ENCODE data around the gene ITGB5. TPM values are rescaled to one million over a fixed set of nuclear protein-coding genes. Genes with fewer than 3 reads are reported as not detected.

ITGB5 gene
- total RNA-seq, 4 donors from 2014 or later = 155 to 452 (median 234) TPM

DNA sequence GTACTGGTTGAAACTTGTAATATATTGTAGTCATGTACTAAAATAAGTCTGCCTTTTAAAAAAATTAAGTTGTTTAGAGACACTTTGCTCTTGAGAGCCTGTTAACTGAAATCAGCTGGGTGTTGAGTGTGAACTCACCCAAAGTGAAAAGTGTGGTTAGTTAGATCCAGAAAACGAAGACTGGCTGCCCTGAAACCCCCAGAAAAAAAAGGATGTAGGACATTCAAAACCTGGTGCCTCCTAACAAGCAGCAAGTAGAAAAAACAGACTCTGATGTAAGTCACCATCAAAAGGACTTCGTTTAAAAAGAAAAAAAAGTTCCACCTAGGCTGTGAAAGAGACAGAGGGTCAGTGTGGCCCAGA is 116.1 kb downstream of the ITGB5 start:
- DNase-seq (ENCODE audit: low spot score) (no peak), ATAC-seq (ENCODE audit: low FRiP score) (no peak)
- no peak for TF ChIP-seq CTCF (IDR thresholded peaks at IDR 0.05)

- no peak for ATAC-seq (ENCODE audit: low FRiP score)
- no peak for DNase-seq (ENCODE audit: low spot score)
- TF ChIP-seq CTCF (IDR thresholded peaks at IDR 0.05) = no peak
Measured at GRCh38 chr3:124770336-124771082, 116.7 kb downstream of the ITGB5 start.

GRCh38 chr3:124769462-124769861 is 117.7 kb downstream of the ITGB5 start:
- TF ChIP-seq CTCF (IDR thresholded peaks at IDR 0.05) = no peak
- ATAC-seq (ENCODE audit: low FRiP score) = no peak
- no peak for DNase-seq (ENCODE audit: low spot score)

DNA sequence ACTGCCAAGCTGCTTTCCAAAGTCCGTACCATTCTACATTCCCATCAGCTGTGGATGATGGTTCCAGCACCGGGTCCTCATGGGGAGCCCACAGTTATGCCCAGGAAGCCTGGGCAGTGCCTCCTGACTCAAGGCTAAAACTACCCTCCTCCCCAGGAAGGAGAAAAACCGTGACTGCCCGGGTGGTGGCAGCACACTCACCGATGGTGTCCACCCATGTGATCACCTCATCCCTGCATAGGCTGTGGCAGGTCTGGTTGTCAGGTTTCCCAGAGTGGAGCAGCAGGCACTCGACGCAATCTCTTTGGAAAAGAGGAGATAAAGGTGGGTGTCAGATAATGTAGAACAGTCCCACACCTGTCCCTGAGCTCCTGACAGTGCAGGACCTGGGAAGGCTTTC is 118.4 kb downstream of the ITGB5 start:
- no peak for ATAC-seq (ENCODE audit: low FRiP score)
- TF ChIP-seq CTCF (IDR thresholded peaks at IDR 0.05) = no peak
- no peak for DNase-seq (ENCODE audit: low spot score)

GRCh38 chr3:124767691-124768090 is 119.5 kb downstream of the ITGB5 start:
- no peak for TF ChIP-seq CTCF (IDR thresholded peaks at IDR 0.05)
- ATAC-seq (ENCODE audit: low FRiP score) = no peak

GRCh38 chr3:124767264-124767663 is 119.9 kb downstream of the ITGB5 start:
- ATAC-seq (ENCODE audit: low FRiP score) (no peak), DNase-seq (ENCODE audit: low spot score) (no peak)
- TF ChIP-seq CTCF (IDR thresholded peaks at IDR 0.05) = no peak

More at GRCh38 chr3:124767691-124768090, 119.5 kb downstream of the ITGB5 start:
- DNase-seq (ENCODE audit: low spot score) = no peak
